GM23338 (cell line): ENCODE data around the gene PHKB.

Experiments
- CREB1 ChIP-seq: fragments of 250-450 bp; sonication (Bioruptor Pico); IDR thresholded peaks from 2 replicates; pipeline ENCODE4 v1.5.0; 2020; ENCODE audit warnings: low read depth, mild to moderate bottlenecking, moderate library complexity
- EZH2 ChIP-seq: fragments of 200-600 bp; sonication (generic); IDR thresholded peaks from one replicate; pipeline ENCODE4 v1.8.0; 2017; ENCODE audit warnings: antibody characterized with exemption, mild to moderate bottlenecking, low read depth; ENCODE audit not compliant: unreplicated experiment
- POLR2AphosphoS5 ChIP-seq: IDR thresholded peaks from 2 replicates; pipeline ENCODE4 v1.6.1; 2016; ENCODE audit warnings: antibody characterized with exemption, low read depth
- REST ChIP-seq: IDR thresholded peaks from one replicate; pipeline ENCODE4 v1.6.1; 2018; ENCODE audit warnings: antibody characterized with exemption; ENCODE audit not compliant: unreplicated experiment
- TF ChIP-seq, protein P1 (sequence below), 2 experiments: fragments of 200-600 bp in 1 of 2; sonication (generic) in 1 of 2; conservative IDR thresholded peaks; 2 replicates each; pipeline versions ENCODE4 v1.5.1 to v1.6.1; 2016 to 2017; ENCODE audit warnings: antibody characterized with exemption in 2 of 2, low read depth in 2 of 2, mild to moderate bottlenecking in 2 of 2, moderate library complexity in 1 of 2

DNA sequence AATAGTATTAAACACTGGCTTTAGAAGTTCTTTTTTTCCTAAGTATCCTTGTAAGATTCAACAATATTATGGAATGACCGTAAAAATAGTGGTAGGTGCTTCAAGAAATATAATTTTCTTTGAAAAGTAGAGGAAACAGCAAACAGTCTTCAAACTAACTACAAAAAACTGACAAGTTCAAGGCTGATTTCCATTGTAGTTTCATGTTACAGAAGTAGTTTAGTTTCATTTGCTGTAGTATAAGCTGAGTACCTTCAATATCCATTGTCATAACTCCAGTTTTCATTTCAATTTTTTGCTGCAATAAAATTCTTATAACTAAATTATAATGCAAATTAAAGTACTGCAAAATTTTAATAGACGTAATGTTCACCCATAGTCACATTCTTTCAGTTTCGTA is 19.3 kb downstream of the PHKB start:
- TF ChIP-seq, protein P1, sequence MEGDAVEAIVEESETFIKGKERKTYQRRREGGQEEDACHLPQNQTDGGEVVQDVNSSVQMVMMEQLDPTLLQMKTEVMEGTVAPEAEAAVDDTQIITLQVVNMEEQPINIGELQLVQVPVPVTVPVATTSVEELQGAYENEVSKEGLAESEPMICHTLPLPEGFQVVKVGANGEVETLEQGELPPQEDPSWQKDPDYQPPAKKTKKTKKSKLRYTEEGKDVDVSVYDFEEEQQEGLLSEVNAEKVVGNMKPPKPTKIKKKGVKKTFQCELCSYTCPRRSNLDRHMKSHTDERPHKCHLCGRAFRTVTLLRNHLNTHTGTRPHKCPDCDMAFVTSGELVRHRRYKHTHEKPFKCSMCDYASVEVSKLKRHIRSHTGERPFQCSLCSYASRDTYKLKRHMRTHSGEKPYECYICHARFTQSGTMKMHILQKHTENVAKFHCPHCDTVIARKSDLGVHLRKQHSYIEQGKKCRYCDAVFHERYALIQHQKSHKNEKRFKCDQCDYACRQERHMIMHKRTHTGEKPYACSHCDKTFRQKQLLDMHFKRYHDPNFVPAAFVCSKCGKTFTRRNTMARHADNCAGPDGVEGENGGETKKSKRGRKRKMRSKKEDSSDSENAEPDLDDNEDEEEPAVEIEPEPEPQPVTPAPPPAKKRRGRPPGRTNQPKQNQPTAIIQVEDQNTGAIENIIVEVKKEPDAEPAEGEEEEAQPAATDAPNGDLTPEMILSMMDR (conservative IDR thresholded peaks at IDR 0.05; ENCODE audit: low read depth in 2 of 2), result no peak
- TF ChIP-seq POLR2AphosphoS5, result no peak
- no peak for TF ChIP-seq CREB1 (CRISPR knock-in tag)
- no peak for TF ChIP-seq EZH2
- no peak for TF ChIP-seq REST
